CD4-positive, alpha-beta T cell treated with Interleukin-2 at 100 ng/mL for 4 hours (primary cell): Measurements from ENCODE around the gene SPINT1.

Source experiments
- DNase-seq: peaks from one replicate; pipeline ENCODE4 v3.0.0-alpha.2; 2020; ENCODE audit warnings: low spot score

SPINT1 gene

GRCh38 chr15:40893019-40893670 is 49.3 kb downstream of the SPINT1 start:
- no peak for DNase-seq

GRCh38 chr15:40893733-40894680 is 50.2 kb downstream of the SPINT1 start, which contains the start of gene VPS18:
VPS18 (plus strand) TSS chr15:40894450; CDS start chr15:40894769, 319 bp downstream.
- DNase-seq, result peak; percentile 98

GRCh38 chr15:40894681-40895448 is 51.0 kb downstream of the SPINT1 start:
- peak; percentile 62 for DNase-seq

- no peak for DNase-seq
Observed at GRCh38 chr15:40899536-40900207, 55.8 kb downstream of the SPINT1 start.

GRCh38 chr15:40900256-40901052 is 56.6 kb downstream of the SPINT1 start:
- DNase-seq, result no peak

GRCh38 chr15:40901053-40901443 is 57.2 kb downstream of the SPINT1 start:
- DNase-seq, result no peak

DNA sequence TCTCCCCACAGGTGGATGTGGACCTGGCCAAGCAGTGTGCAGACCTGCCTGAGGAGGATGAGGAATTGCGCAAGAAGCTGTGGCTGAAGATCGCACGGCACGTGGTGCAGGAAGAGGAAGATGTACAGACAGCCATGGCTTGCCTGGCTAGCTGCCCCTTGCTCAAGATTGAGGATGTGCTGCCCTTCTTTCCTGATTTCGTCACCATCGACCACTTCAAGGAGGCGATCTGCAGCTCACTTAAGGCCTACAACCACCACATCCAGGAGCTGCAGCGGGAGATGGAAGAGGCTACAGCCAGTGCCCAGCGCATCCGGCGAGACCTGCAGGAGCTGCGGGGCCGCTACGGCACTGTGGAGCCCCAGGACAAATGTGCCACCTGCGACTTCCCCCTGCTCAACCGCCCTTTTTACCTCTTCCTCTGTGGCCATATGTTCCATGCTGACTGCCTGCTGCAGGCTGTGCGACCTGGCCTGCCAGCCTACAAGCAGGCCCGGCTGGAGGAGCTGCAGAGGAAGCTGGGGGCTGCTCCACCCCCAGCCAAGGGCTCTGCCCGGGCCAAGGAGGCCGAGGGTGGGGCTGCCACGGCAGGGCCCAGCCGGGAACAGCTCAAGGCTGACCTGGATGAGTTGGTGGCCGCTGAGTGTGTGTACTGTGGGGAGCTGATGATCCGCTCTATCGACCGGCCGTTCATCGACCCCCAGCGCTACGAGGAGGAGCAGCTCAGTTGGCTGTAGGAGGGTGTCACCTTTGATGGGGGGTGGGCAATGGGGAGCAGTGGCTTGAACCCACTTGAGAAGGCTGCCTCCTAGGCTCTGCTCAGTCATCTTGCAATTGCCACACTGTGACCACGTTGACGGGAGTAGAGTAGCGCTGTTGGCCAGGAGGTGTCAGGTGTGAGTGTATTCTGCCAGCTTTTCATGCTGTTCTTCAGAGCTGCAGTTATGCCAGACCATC is 59.0 kb downstream of the SPINT1 start:
- DNase-seq, result no peak

- DNase-seq, result no peak
Observed at GRCh38 chr15:40904552-40905201, 60.8 kb downstream of the SPINT1 start.

DNA sequence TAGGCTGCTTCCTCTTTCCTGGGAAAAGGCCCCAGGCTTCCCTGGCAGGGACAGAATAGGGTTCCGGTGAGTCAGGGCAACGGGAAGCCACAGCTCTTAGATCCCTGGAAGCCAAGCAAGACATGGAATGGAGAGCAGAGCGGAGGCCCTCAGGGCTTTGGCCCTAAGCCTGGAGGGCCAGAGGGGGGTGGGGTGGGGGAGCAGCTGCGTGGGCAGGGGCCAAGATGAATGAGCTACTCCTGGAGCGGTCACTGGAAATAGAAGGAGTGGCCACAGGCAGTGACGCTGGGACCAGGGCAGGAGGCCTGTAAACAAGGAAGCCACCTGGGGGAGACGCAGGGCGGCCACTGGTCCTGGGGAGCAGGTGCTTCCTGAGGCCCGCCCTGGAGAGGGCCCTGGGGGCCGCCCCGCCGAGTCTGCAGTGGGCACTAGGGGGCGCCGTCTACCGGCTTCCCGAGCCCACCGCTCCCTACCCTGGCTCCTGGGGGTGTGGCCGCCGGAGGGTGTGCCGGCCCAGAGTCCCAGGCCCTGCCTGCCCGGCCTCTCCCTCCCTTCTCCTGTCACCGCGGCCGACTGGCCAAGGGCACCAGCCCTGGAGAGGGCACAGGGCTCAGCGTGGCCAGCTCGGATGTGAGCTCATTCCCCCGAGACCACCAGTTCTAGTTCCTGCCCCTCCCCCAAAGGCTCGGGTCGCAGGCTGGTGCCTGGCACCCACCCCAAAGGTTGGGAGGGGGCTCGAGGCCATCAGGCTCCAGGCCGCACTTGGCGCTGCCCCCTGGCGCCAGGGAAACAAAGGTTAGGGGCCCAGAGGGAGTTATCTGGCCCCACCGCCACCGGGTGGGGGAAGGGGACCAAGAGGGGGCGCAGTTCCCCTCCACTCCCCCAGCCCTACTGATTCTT is 62.5 kb downstream of the SPINT1 start:
- DNase-seq, result peak; percentile 64

- peak; percentile 53 for DNase-seq
Observed at GRCh38 chr15:40906991-40907802, 63.3 kb downstream of the SPINT1 start.
